ENCODE measurements around the gene SLC22A25. TPM values are rescaled to one million over a fixed set of nuclear protein-coding genes. Genes with fewer than 3 reads are reported as not detected.

SLC22A25 gene
- total and polyA plus RNA-seq, 2 of the 13 experiments (the other 11 are each of a cell fraction or from before 2014, with no cell fraction given): 0.18 to 0.42 TPM

- TF ChIP-seq KDM2A (CRISPR knock-in tag; IDR thresholded peaks at IDR 0.05; ENCODE audit: borderline replicate concordance, low read depth) (no peak), NR3C1 (CRISPR knock-in tag; IDR thresholded peaks at IDR 0.05) (no peak), GABPA (IDR thresholded peaks at IDR 0.05; ENCODE audit: low read depth, low read length) (no peak), GABPA (CRISPR knock-in tag; IDR thresholded peaks at IDR 0.05; ENCODE audit: low read depth) (no peak), ZKSCAN8 (CRISPR knock-in tag; IDR thresholded peaks at IDR 0.05; ENCODE audit: borderline replicate concordance) (peak; percentile 22; the same call in 1 of the 2 replicates), HMGXB4 (CRISPR knock-in tag; IDR thresholded peaks at IDR 0.05; ENCODE audit: borderline replicate concordance in 1 of 2, low read depth in 1 of 2) (no peak), ZNF615 (CRISPR knock-in tag; IDR thresholded peaks at IDR 0.05; ENCODE audit: borderline replicate concordance) (no peak), FOSL2 (CRISPR knock-in tag; IDR thresholded peaks at IDR 0.05) (no peak), ZNF670 (CRISPR knock-in tag; IDR thresholded peaks at IDR 0.05; ENCODE audit: borderline replicate concordance) (no peak), KLF6 (CRISPR knock-in tag; IDR thresholded peaks at IDR 0.05) (no peak), ZFP62 (CRISPR knock-in tag; IDR thresholded peaks at IDR 0.05) (no peak), MED8 (CRISPR knock-in tag; IDR thresholded peaks at IDR 0.05; ENCODE audit: insufficient replicate concordance) (no peak), MLLT10 (CRISPR knock-in tag; IDR thresholded peaks at IDR 0.05) (no peak), FOXO4 (CRISPR knock-in tag; conservative IDR thresholded peaks at IDR 0.05) (no peak), TBX3 (IDR thresholded peaks at IDR 0.05; ENCODE audit: borderline replicate concordance) (no peak), GZF1 (CRISPR knock-in tag; IDR thresholded peaks at IDR 0.05) (no peak), ZNF407 (CRISPR knock-in tag; IDR thresholded peaks at IDR 0.05; ENCODE audit: not compliant biosample characterization) (no peak), NR2F1 (CRISPR knock-in tag; IDR thresholded peaks at IDR 0.05) (no peak), ZNF629 (CRISPR knock-in tag; conservative IDR thresholded peaks at IDR 0.05) (no peak), ZBTB20 (CRISPR knock-in tag; IDR thresholded peaks at IDR 0.05; ENCODE audit: borderline replicate concordance, low read depth) (no peak), KMT2A (CRISPR knock-in tag; IDR thresholded peaks at IDR 0.05) (no peak)
Measured at GRCh38 chr11:63229815-63230214, 13.6 kb downstream of the SLC22A25 start (continued).

All from HepG2 (cell line).